K562 (cell line): ENCODE data around the gene TXNRD2. TPM values are rescaled to one million over a fixed set of nuclear protein-coding genes. Genes with fewer than 3 reads are reported as not detected.
A peak's percentile ranks its signal among the peaks of the same experiment; 100 is the strongest.

Experiments
- KLF1 ChIP-seq: fragments of 450-650 bp; IDR thresholded peaks from 2 replicates; pipeline ENCODE4 v1.6.1; 2016; ENCODE audit warnings: missing genetic modification characterization, missing compliant biosample characterization
- MYNN ChIP-seq, 2 experiments: sonication (generic); formaldehyde crosslinking in 1 of 2; IDR thresholded peaks; 2 replicates each; pipeline versions ENCODE4 v1.5.0 to v1.6.1; 2016 to 2020; ENCODE audit warnings: antibody characterized with exemption in 1 of 2, missing genetic modification reagents in 1 of 2
- NR1H2 ChIP-seq: sonication (generic); formaldehyde crosslinking; IDR thresholded peaks from 2 replicates; pipeline ENCODE4 v1.4.0; 2020; ENCODE audit warnings: mild to moderate bottlenecking, missing genetic modification reagents
- NR3C1 ChIP-seq: sonication (generic); formaldehyde crosslinking; IDR thresholded peaks from 2 replicates; pipeline ENCODE4 v1.8.1; 2022; ENCODE audit warnings: missing genetic modification reagents
- THRA ChIP-seq: fragments of 450-650 bp; IDR thresholded peaks from 2 replicates; pipeline ENCODE4 v1.6.1; 2017; ENCODE audit warnings: mild to moderate bottlenecking, moderate library complexity
- YY1 ChIP-seq, 3 experiments: IDR thresholded peaks; 2 replicates each; pipeline ENCODE4 v1.6.1; 2011; ENCODE audit warnings: low read length in 2 of 3, mild to moderate bottlenecking in 2 of 3, moderate library complexity in 2 of 3, borderline replicate concordance in 1 of 3, control low read depth in 1 of 3, low read depth in 1 of 3; ENCODE audit not compliant: insufficient read depth in 3 of 3, insufficient replicate concordance in 2 of 3, control insufficient read depth in 1 of 3, insufficient read length in 1 of 3; ENCODE audit errors: extremely low read depth in 1 of 3
- ZBTB2 ChIP-seq: fragments of 450-650 bp; IDR thresholded peaks from 2 replicates; pipeline ENCODE4 v1.6.1; 2016; ENCODE audit warnings: antibody characterized with exemption
- ZFP30 ChIP-seq: fragments of 250-450 bp; sonication (Bioruptor Pico); IDR thresholded peaks from 2 replicates; pipeline ENCODE4 v1.8.0; 2022; ENCODE audit warnings: moderate library complexity, mild to moderate bottlenecking, inconsistent platforms, borderline replicate concordance
- ZNF277 ChIP-seq: fragments of 250-450 bp; sonication (Bioruptor Pico); IDR thresholded peaks from 2 replicates; pipeline ENCODE4 v1.8.0; 2022; ENCODE audit warnings: inconsistent platforms, mild to moderate bottlenecking, moderate library complexity, borderline replicate concordance
- ZNF324 ChIP-seq: fragments of 250-450 bp; sonication (Bioruptor Pico); IDR thresholded peaks from 2 replicates; pipeline ENCODE4 v1.4.0; 2020; ENCODE audit warnings: mild to moderate bottlenecking
- polyA plus RNA-seq, 8 experiments: library from polyadenylated mRNA; depleted of rRNA in 4 of 8; stranded (reverse) in 5 of 8; unstranded in 3 of 8; fragments of >200 nt; fragmentation: Nextera tagmentation in 2 of 8; fragmentation: Illumina TruSeq in 1 of 8; extraction: Ambion mirVana in 2 of 8; extraction: Trizol in 1 of 8; gene quantifications; 2 replicates each; pipeline versions ENCODE4 v1.2.1 to v1.2.3, GENCODE V29; 2011 to 2014; ENCODE audit warnings: inconsistent platforms in 1 of 8, missing spikeins in 1 of 8
- total RNA-seq, 7 experiments: library from RNA; depleted of rRNA in 6 of 7; stranded (reverse); fragments of >200 nt in 6 of 7; fragmentation: Illumina TruSeq in 2 of 7; extraction: Trizol in 2 of 7; gene quantifications; 2 replicates each; pipeline versions ENCODE4 v1.2.1 to v1.2.3, GENCODE V29; 2011 to 2021; ENCODE audit warnings: low replicate concordance in 1 of 7
- TF ChIP-seq, protein P1 (sequence below): fragments of 450-650 bp; IDR thresholded peaks from 2 replicates; pipeline ENCODE4 v1.6.1; 2017; ENCODE audit warnings: antibody characterized with exemption
- TF ChIP-seq, protein P2 (sequence below): sonication (generic); formaldehyde crosslinking; IDR thresholded peaks from 2 replicates; pipeline ENCODE4 v1.8.1; 2023; ENCODE audit warnings: mild to moderate bottlenecking, missing genetic modification reagents
- TF ChIP-seq, protein P3 (sequence below): fragments of 250-450 bp; sonication (Bioruptor Pico); IDR thresholded peaks from 2 replicates; pipeline ENCODE4 v1.5.1; 2021; ENCODE audit warnings: mild to moderate bottlenecking

The TXNRD2 gene
- total and polyA plus RNA-seq, 9 of the 15 experiments (the other 6 are each of a cell fraction or from before 2014, with no cell fraction given) = 3.3 to 80.2 (median 49.4) TPM

- TF ChIP-seq ZNF277 (CRISPR knock-in tag) (no peak), THRA (no peak), KLF1 (0 out of 2 replicates have a peak, but pooled peaks have one; percentile 14), ZNF324 (CRISPR knock-in tag) (no peak), NR3C1 (CRISPR knock-in tag) (no peak), ZFP30 (no peak), ZBTB2 (peak; percentile 62; the same call in 1 of the 2 replicates), MYNN (IDR thresholded peaks at IDR 0.05) (peak; percentile 75), MYNN (CRISPR knock-in tag; IDR thresholded peaks at IDR 0.05) (no peak), YY1 (IDR thresholded peaks at IDR 0.05; ENCODE audit: borderline replicate concordance in 1 of 3, control insufficient read depth in 1 of 3, extremely low read depth in 1 of 3, insufficient read depth in 3 of 3, insufficient read length in 1 of 3, insufficient replicate concordance in 2 of 3, low read depth in 1 of 3, low read length in 2 of 3) (peak in 1 of 3 experiments; percentile 4), NR1H2 (CRISPR knock-in tag) (no peak)
- TF ChIP-seq, protein P1, sequence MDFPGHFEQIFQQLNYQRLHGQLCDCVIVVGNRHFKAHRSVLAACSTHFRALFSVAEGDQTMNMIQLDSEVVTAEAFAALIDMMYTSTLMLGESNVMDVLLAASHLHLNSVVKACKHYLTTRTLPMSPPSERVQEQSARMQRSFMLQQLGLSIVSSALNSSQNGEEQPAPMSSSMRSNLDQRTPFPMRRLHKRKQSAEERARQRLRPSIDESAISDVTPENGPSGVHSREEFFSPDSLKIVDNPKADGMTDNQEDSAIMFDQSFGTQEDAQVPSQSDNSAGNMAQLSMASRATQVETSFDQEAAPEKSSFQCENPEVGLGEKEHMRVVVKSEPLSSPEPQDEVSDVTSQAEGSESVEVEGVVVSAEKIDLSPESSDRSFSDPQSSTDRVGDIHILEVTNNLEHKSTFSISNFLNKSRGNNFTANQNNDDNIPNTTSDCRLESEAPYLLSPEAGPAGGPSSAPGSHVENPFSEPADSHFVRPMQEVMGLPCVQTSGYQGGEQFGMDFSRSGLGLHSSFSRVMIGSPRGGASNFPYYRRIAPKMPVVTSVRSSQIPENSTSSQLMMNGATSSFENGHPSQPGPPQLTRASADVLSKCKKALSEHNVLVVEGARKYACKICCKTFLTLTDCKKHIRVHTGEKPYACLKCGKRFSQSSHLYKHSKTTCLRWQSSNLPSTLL = no peak
- TF ChIP-seq, protein P2, sequence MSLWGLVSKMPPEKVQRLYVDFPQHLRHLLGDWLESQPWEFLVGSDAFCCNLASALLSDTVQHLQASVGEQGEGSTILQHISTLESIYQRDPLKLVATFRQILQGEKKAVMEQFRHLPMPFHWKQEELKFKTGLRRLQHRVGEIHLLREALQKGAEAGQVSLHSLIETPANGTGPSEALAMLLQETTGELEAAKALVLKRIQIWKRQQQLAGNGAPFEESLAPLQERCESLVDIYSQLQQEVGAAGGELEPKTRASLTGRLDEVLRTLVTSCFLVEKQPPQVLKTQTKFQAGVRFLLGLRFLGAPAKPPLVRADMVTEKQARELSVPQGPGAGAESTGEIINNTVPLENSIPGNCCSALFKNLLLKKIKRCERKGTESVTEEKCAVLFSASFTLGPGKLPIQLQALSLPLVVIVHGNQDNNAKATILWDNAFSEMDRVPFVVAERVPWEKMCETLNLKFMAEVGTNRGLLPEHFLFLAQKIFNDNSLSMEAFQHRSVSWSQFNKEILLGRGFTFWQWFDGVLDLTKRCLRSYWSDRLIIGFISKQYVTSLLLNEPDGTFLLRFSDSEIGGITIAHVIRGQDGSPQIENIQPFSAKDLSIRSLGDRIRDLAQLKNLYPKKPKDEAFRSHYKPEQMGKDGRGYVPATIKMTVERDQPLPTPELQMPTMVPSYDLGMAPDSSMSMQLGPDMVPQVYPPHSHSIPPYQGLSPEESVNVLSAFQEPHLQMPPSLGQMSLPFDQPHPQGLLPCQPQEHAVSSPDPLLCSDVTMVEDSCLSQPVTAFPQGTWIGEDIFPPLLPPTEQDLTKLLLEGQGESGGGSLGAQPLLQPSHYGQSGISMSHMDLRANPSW (CRISPR knock-in tag) = no peak; the same call in none of the 2 replicates
- TF ChIP-seq, protein P3, sequence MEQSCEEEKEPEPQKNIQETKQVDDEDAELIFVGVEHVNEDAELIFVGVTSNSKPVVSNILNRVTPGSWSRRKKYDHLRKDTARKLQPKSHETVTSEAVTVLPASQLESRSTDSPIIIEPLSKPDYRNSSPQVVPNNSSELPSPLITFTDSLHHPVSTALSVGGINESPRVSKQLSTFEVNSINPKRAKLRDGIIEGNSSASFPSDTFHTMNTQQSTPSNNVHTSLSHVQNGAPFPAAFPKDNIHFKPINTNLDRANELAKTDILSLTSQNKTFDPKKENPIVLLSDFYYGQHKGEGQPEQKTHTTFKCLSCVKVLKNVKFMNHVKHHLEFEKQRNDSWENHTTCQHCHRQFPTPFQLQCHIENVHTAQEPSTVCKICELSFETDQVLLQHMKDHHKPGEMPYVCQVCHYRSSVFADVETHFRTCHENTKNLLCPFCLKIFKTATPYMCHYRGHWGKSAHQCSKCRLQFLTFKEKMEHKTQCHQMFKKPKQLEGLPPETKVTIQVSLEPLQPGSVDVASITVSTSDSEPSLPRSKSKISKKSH (CRISPR knock-in tag) = no peak
These were observed 33.5 kb upstream of the TXNRD2 start (continued) for GRCh38 chr22:19974935-19975706.
